Hepatocyte (in vitro differentiated cells): ENCODE measurements around the gene OMD. TPM values are rescaled to one million over a fixed set of nuclear protein-coding genes. Genes with fewer than 3 reads are reported as not detected.

ENCODE experiments used
- DNase-seq: peaks from one replicate; pipeline ENCODE4 v3.0.0-alpha.2; 2016; ENCODE audit warnings: low spot score
- H2AFZ ChIP-seq: fragments of 200-600 bp; sonication (generic); 2 replicates; pipeline ENCODE4 v1.6.0; 2016; ENCODE audit warnings: antibody characterized with exemption, mild to moderate bottlenecking
- H3K27ac ChIP-seq: fragments of 200-600 bp; sonication (generic); 2 replicates; pipeline ENCODE4 v1.5.1; 2016; ENCODE audit warnings: mild to moderate bottlenecking
- H3K27me3 ChIP-seq: fragments of 200-600 bp; sonication (generic); 2 replicates; pipeline ENCODE4 v1.6.1; 2016
- H3K36me3 ChIP-seq: fragments of 200-600 bp; sonication (generic); replicated peaks from 2 replicates; pipeline ENCODE4 v1.5.1; 2016; ENCODE audit warnings: low read depth; ENCODE audit not compliant: insufficient read depth
- H3K4me1 ChIP-seq: fragments of 200-600 bp; sonication (generic); 2 replicates; pipeline ENCODE4 v1.5.1; 2016; ENCODE audit warnings: mild to moderate bottlenecking, moderate library complexity; ENCODE audit not compliant: insufficient read depth
- H3K4me2 ChIP-seq: fragments of 200-600 bp; sonication (generic); 2 replicates; pipeline ENCODE4 v1.6.0; 2016
- H3K4me3 ChIP-seq: fragments of 200-600 bp; sonication (generic); 2 replicates; pipeline ENCODE4 v1.5.1; 2016; ENCODE audit warnings: mild to moderate bottlenecking
- H3K79me2 ChIP-seq: fragments of 200-600 bp; sonication (generic); 2 replicates; pipeline ENCODE4 v1.6.0; 2017; ENCODE audit warnings: mild to moderate bottlenecking
- H3K9me2 ChIP-seq: fragments of 200-600 bp; sonication (generic); replicated peaks from 2 replicates; pipeline ENCODE4 v1.6.0; 2017; ENCODE audit warnings: mild to moderate bottlenecking; ENCODE audit not compliant: insufficient read depth
- H3K9me3 ChIP-seq: fragments of 200-600 bp; sonication (generic); 2 replicates; pipeline ENCODE4 v1.5.1; 2016; ENCODE audit warnings: low read depth, mild to moderate bottlenecking
- H4K20me1 ChIP-seq: fragments of 200-600 bp; sonication (generic); 2 replicates; pipeline ENCODE4 v1.6.0; 2016; ENCODE audit warnings: mild to moderate bottlenecking; ENCODE audit not compliant: insufficient read depth, poor library complexity, severe bottlenecking
- EZH2 ChIP-seq: fragments of 200-600 bp; sonication (generic); IDR thresholded peaks from 2 replicates; pipeline ENCODE4 v1.6.1; 2016; ENCODE audit warnings: antibody characterized with exemption, mild to moderate bottlenecking, borderline replicate concordance
- EZH2phosphoT487 ChIP-seq: fragments of 200-600 bp; sonication (generic); IDR thresholded peaks from one replicate; pipeline ENCODE4 v1.6.1; 2018; ENCODE audit warnings: antibody characterized with exemption, mild to moderate bottlenecking, low read depth, moderate library complexity; ENCODE audit not compliant: unreplicated experiment, severe bottlenecking
- WGBS: methylation state at CpG from one replicate; pipeline ENCODE4 v1.1.6; 2016; ENCODE audit warnings: low lambda C conversion rate; ENCODE audit errors: missing lambda C conversion rate; 5-methylcytosine and 5-hydroxymethylcytosine counted together
- polyA plus RNA-seq: library from polyadenylated mRNA; unstranded; fragments of >200 nt; fragmentation: Nextera tagmentation; extraction: Ambion mirVana; gene quantifications from 2 replicates; pipeline ENCODE4 v1.2.1, GENCODE V29; 2016
- total RNA-seq: library from RNA; depleted of rRNA; stranded (reverse); fragments of >200 nt; gene quantifications from 2 replicates; pipeline ENCODE4 v1.2.3, GENCODE V29; 2014
- TF ChIP-seq, protein P1 (sequence below): fragments of 200-600 bp; sonication (generic); IDR thresholded peaks from 2 replicates; pipeline ENCODE4 v1.5.1; 2016; ENCODE audit warnings: antibody characterized with exemption, mild to moderate bottlenecking; ENCODE audit not compliant: poor library complexity

Gene OMD
- total and polyA plus RNA-seq, 2 experiments from 2014 or later: 0.17 to 0.47 TPM

DNA sequence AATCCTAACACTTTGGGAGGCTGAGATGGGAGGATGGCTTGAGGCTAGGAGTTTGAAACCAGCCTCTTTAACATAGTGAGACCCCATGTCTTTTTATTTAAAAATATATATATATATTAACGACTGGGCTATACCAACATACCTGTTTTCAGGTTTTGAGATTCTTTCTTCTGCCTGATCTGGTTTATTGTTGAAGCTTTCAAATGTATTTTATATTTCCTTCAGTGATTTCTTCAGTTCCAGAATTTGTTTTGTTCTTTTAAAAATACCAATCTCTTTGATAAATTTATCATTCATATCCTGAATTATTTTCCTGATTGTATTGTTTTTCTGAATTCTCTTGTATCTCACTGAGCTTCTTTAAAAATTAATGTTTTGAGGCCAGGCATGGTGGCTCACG is 51.1 kb downstream of the OMD start:
- H3K4me1 ChIP-seq: peaks cover 4% of the 10 kb centered on the region
- WGBS: 99% methylated on average over 2 of the region's 2 CpGs
- TF ChIP-seq EZH2phosphoT487 (no peak), EZH2 (no peak)
- TF ChIP-seq, protein P1, sequence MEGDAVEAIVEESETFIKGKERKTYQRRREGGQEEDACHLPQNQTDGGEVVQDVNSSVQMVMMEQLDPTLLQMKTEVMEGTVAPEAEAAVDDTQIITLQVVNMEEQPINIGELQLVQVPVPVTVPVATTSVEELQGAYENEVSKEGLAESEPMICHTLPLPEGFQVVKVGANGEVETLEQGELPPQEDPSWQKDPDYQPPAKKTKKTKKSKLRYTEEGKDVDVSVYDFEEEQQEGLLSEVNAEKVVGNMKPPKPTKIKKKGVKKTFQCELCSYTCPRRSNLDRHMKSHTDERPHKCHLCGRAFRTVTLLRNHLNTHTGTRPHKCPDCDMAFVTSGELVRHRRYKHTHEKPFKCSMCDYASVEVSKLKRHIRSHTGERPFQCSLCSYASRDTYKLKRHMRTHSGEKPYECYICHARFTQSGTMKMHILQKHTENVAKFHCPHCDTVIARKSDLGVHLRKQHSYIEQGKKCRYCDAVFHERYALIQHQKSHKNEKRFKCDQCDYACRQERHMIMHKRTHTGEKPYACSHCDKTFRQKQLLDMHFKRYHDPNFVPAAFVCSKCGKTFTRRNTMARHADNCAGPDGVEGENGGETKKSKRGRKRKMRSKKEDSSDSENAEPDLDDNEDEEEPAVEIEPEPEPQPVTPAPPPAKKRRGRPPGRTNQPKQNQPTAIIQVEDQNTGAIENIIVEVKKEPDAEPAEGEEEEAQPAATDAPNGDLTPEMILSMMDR: no peak
- no peaks in the 10 kb centered on the region for H3K79me2 ChIP-seq
- no peak for DNase-seq
- no peak overlapping the region for H2AFZ ChIP-seq
- H3K4me2 ChIP-seq: no peak overlapping the region
- H3K4me3 ChIP-seq: no peak overlapping the region
- H4K20me1 ChIP-seq: no peaks in the 10 kb centered on the region
- H3K36me3 ChIP-seq: no peaks in the 10 kb centered on the region
- no peaks in the 10 kb centered on the region for H3K27me3 ChIP-seq
- no peaks in the 10 kb centered on the region for H3K9me2 ChIP-seq
- no peaks in the 10 kb centered on the region for H3K9me3 ChIP-seq
- no peak overlapping the region for H3K27ac ChIP-seq

DNA sequence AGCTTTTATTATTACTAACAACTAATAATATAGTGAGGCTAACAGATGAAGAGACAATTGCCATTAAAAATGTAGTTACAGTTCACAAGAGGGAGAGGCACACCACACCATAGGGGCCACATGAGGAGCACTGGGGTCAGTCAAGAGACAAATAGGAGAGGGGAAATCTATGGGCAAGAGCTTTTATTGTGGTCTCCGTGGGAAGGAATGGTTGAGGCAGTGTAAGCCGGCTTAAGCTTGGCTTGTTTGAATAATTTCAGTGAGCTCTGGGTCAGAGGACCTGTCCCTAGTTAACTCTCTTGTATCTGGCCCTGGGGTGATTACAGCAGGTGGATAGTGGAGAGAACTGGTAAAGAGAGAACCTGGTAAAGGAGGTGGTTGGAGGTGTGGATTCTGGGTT is 55.2 kb downstream of the OMD start:
- no peak overlapping the region for H2AFZ ChIP-seq
- H3K9me2 ChIP-seq: no peaks in the 10 kb centered on the region

More for the DNA sequence above, 55.2 kb downstream of the OMD start:
- no peaks in the 10 kb centered on the region for H4K20me1 ChIP-seq
- no peak overlapping the region for H3K27ac ChIP-seq
- 16% methylated on average over 2 of the region's 2 CpGs for WGBS
- no peaks in the 10 kb centered on the region for H3K4me1 ChIP-seq
- no peaks in the 10 kb centered on the region for H3K9me3 ChIP-seq
- H3K79me2 ChIP-seq: no peaks in the 10 kb centered on the region
- no peak for DNase-seq
- no peak overlapping the region for H3K4me3 ChIP-seq
- H3K36me3 ChIP-seq: no peaks in the 10 kb centered on the region
- TF ChIP-seq EZH2 (no peak), EZH2phosphoT487 (no peak)
- TF ChIP-seq, protein P1: no peak
- no peak overlapping the region for H3K4me2 ChIP-seq
- no peaks in the 10 kb centered on the region for H3K27me3 ChIP-seq

Other genes with a start within 250 kb of the OMD start
- gene IARS1, start 130.8 kb downstream of the OMD start, total RNA-seq: 158 and 180 TPM in 2 replicates
- gene IARS1, start 130.8 kb downstream of the OMD start, polyA plus RNA-seq: 74.4 and 76.7 TPM in 2 replicates
- 17.3 and 28.9 TPM in 2 replicates for gene NOL8, start 99.1 kb downstream of the OMD start, total RNA-seq
- 17.5 and 25.6 TPM in 2 replicates for gene NOL8, start 99.1 kb downstream of the OMD start, polyA plus RNA-seq
- gene CENPP, start 98.5 kb downstream of the OMD start, total RNA-seq: 2.0 and 5.9 TPM in 2 replicates
- 2.8 and 5.1 TPM in 2 replicates for gene CENPP, start 98.5 kb downstream of the OMD start, polyA plus RNA-seq
- gene OGN, start 19.9 kb downstream of the OMD start, total RNA-seq: 43.5 and 56.6 TPM in 2 replicates
- 12.6 and 16.7 TPM in 2 replicates for gene OGN, start 19.9 kb downstream of the OMD start, polyA plus RNA-seq
- gene ASPN, start 58.0 kb upstream of the OMD start, total RNA-seq: 33.6 and 35.3 TPM in 2 replicates
- 12.5 and 14.0 TPM in 2 replicates for gene ASPN, start 58.0 kb upstream of the OMD start, polyA plus RNA-seq
- 15.9 and 20.8 TPM in 2 replicates for gene ECM2, start 111.5 kb upstream of the OMD start, total RNA-seq
- 1.1 and 4.0 TPM in 2 replicates for gene ECM2, start 111.5 kb upstream of the OMD start, polyA plus RNA-seq
- 15.3 and 15.6 TPM in 2 replicates for gene IPPK, start 245.7 kb upstream of the OMD start, total RNA-seq
- 8.5 and 12.4 TPM in 2 replicates for gene IPPK, start 245.7 kb upstream of the OMD start, polyA plus RNA-seq